ENCODE results near the gene HTT. TPM values are rescaled to one million over a fixed set of nuclear protein-coding genes. Genes with fewer than 3 reads are reported as not detected.

HTT gene
- total RNA-seq (2013): 26.3 TPM
- polyA plus RNA-seq (10 to 100 TPM in 1 of 3 donors, 1 to 10 TPM in 2; 1.8 to 27.1 (median 3.0) TPM), polyA minus RNA-seq (64.8 and 88.4 TPM in 2 replicates), total RNA-seq (51.4 to 204 (median 139) reads per million in 11 experiments)

DNA sequence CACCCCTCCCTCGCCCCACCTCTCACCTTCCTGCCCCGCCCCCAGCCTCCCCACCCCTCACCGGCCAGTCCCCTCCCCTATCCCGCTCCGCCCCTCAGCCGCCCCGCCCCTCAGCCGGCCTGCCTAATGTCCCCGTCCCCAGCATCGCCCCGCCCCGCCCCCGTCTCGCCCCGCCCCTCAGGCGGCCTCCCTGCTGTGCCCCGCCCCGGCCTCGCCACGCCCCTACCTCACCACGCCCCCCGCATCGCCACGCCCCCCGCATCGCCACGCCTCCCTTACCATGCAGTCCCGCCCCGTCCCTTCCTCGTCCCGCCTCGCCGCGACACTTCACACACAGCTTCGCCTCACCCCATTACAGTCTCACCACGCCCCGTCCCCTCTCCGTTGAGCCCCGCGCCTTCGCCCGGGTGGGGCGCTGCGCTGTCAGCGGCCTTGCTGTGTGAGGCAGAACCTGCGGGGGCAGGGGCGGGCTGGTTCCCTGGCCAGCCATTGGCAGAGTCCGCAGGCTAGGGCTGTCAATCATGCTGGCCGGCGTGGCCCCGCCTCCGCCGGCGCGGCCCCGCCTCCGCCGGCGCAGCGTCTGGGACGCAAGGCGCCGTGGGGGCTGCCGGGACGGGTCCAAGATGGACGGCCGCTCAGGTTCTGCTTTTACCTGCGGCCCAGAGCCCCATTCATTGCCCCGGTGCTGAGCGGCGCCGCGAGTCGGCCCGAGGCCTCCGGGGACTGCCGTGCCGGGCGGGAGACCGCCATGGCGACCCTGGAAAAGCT lies at the start of gene HTT, which contains the start of gene HTT-AS:
Gene HTT, plus strand, starts transcription at position 604 of the 768 bp plus-strand sequence. Its CDS starts 145 bp downstream, at position 749.
Gene HTT-AS, minus strand, starts transcription at position 461 of the 768 bp plus-strand sequence.
- Mint-ChIP-seq H3K36me3 (peaks cover 5 to 7% of the 10 kb centered on the region in 2 donors), H3K27me3 (ENCODE audit: low read depth in 3 of 3) (peaks cover 0 to 3% (median 0%) of the 10 kb centered on the region in 3 donors), H3K9me3 (no peaks in the 10 kb centered on the region), H3K4me3 (peak within 1 kb of the TSS; percentile 92), H3K27ac (peak within 1 kb of the TSS; percentile 89 to 99 (median 96)), H3K4me1 (peaks cover 22% of the 10 kb centered on the region)
- Histone ChIP-seq H3K4me2 (replicated peaks; ENCODE audit: extremely low read depth, low read length, poor library complexity, severe bottlenecking) (peak within 1 kb of the TSS; percentile 87), H3K4me3 (replicated peaks in 1 of 3; ENCODE audit: low read depth in 2 of 3, low read length in 3 of 3) (peak within 1 kb of the TSS; percentile 73 to 95 (median 89)), H3K9ac (ENCODE audit: insufficient read depth, low read length, poor library complexity, severe bottlenecking) (peak within 1 kb of the TSS; percentile 92), H3K79me2 (ENCODE audit: insufficient read depth, low read length) (peaks cover 44% of the 10 kb centered on the region), H3K4me1 (ENCODE audit: control insufficient read depth in 1 of 2, insufficient read depth in 2 of 2, low read length in 2 of 2) (peaks cover 19 to 31% of the 10 kb centered on the region in 2 donors), H4K20me1 (ENCODE audit: insufficient read depth, low read length) (peaks cover 35% of the 10 kb centered on the region), H2AFZ (ENCODE audit: insufficient read depth, low read depth, low read length, poor library complexity, severe bottlenecking) (peak within 1 kb of the TSS; percentile 89), H3K27ac (ENCODE audit: low read depth in 1 of 2, low read length in 2 of 2) (peak within 1 kb of the TSS; percentile 92), H3K27me3 (ENCODE audit: control insufficient read depth in 2 of 2, insufficient read depth in 2 of 2, low read length in 2 of 2) (no peaks in the 10 kb centered on the region), H3K36me3 (replicated peaks in 1 of 2; ENCODE audit: control insufficient read depth in 1 of 2, insufficient read depth in 2 of 2, low read length in 2 of 2) (no peaks in the 10 kb centered on the region), H3K9me3 (replicated peaks in 1 of 2; ENCODE audit: control insufficient read depth in 1 of 2, insufficient read depth in 1 of 2, low read length in 2 of 2) (no peaks in the 10 kb centered on the region)
- WGBS (ENCODE audit: insufficient coverage): under 1% methylated on average over 60 of the region's 81 CpGs
- TF ChIP-seq, protein P1, sequence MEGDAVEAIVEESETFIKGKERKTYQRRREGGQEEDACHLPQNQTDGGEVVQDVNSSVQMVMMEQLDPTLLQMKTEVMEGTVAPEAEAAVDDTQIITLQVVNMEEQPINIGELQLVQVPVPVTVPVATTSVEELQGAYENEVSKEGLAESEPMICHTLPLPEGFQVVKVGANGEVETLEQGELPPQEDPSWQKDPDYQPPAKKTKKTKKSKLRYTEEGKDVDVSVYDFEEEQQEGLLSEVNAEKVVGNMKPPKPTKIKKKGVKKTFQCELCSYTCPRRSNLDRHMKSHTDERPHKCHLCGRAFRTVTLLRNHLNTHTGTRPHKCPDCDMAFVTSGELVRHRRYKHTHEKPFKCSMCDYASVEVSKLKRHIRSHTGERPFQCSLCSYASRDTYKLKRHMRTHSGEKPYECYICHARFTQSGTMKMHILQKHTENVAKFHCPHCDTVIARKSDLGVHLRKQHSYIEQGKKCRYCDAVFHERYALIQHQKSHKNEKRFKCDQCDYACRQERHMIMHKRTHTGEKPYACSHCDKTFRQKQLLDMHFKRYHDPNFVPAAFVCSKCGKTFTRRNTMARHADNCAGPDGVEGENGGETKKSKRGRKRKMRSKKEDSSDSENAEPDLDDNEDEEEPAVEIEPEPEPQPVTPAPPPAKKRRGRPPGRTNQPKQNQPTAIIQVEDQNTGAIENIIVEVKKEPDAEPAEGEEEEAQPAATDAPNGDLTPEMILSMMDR (IDR thresholded peaks at IDR 0.05): no peak
- intact Hi-C loops (cut with micrococcal nuclease): loop anchor here (10.0 kb wide), 2 partner anchors 221 to 1489 kb away; partner anchors contain the start of gene RGS12 (in 1 of the 2)
- DNase-seq: peak; percentile 90 to 94 (median 92)

DNA sequence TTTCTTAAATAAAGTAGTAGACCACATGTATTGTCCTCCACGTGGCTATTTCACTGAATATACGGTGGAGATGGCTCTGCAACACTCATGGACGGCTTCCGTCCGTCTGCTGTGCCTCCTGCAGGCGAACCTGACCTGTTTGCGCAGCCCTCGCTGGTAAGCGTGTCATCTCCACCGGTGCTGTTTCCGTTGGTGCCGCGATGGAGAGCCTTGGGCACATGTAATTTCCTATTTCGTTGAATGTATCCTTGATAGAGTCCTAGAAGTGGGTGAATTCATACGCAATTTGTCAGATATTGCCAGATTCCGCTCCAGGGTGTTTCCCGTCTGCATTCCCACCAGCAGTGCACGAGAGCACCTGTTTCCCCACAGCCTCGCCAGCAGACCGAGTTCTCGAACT lies 48.6 kb upstream of the HTT start:
- H3K27ac Mint-ChIP-seq: no peak overlapping the region
- no peak for DNase-seq
- no peaks in the 10 kb centered on the region for H3K4me1 Mint-ChIP-seq
- no peaks in the 10 kb centered on the region for H3K36me3 ChIP-seq (replicated peaks in 1 of 2; ENCODE audit: control insufficient read depth in 1 of 2, insufficient read depth in 2 of 2, low read length in 2 of 2)
- no peak overlapping the region for H3K27ac ChIP-seq (ENCODE audit: low read depth in 1 of 2, low read length in 2 of 2)
- H3K36me3 Mint-ChIP-seq: no peaks in the 10 kb centered on the region
- H3K4me1 ChIP-seq (ENCODE audit: control insufficient read depth in 1 of 2, insufficient read depth in 2 of 2, low read length in 2 of 2): no peaks in the 10 kb centered on the region
- H3K9me3 Mint-ChIP-seq: peaks cover 8 to 13% (median 9%) of the 10 kb centered on the region in 7 donors
- intact Hi-C loops (cut with micrococcal nuclease): no loop called here
- H3K4me2 ChIP-seq (replicated peaks; ENCODE audit: extremely low read depth, low read length, poor library complexity, severe bottlenecking): no peak overlapping the region
- no peaks in the 10 kb centered on the region for H3K27me3 ChIP-seq (ENCODE audit: control insufficient read depth in 2 of 2, insufficient read depth in 2 of 2, low read length in 2 of 2)
- no peaks in the 10 kb centered on the region for H3K79me2 ChIP-seq (ENCODE audit: insufficient read depth, low read length)
- TF ChIP-seq, protein P1 (IDR thresholded peaks at IDR 0.05): no peak
- H3K4me3 ChIP-seq (replicated peaks in 1 of 3; ENCODE audit: low read depth in 2 of 3, low read length in 3 of 3): no peak overlapping the region
- H3K27me3 Mint-ChIP-seq (ENCODE audit: low read depth in 3 of 3): peaks cover 0 to 7% (median 3%) of the 10 kb centered on the region in 3 donors
- no peak overlapping the region for H3K9ac ChIP-seq (ENCODE audit: insufficient read depth, low read length, poor library complexity, severe bottlenecking)
- no peak overlapping the region for H2AFZ ChIP-seq (ENCODE audit: insufficient read depth, low read depth, low read length, poor library complexity, severe bottlenecking)
- WGBS (ENCODE audit: insufficient coverage): 96% methylated on average over 16 of the region's 21 CpGs
- no peaks in the 10 kb centered on the region for H4K20me1 ChIP-seq (ENCODE audit: insufficient read depth, low read length)
- no peak overlapping the region for H3K4me3 Mint-ChIP-seq
- peaks cover 8 to 14% of the 10 kb centered on the region in 2 donors for H3K9me3 ChIP-seq (replicated peaks in 1 of 2; ENCODE audit: control insufficient read depth in 1 of 2, insufficient read depth in 1 of 2, low read length in 2 of 2)
